ENCODE measurements around the gene IFNAR2.
"Not testable (repeated sequence)": the region's sequence is repeated elsewhere in the genome, so short reads cannot be mapped to it uniquely, and the experiment has no call there.

IFNAR2 gene

GRCh38 chr21:33244779-33245105 is 15.0 kb downstream of the IFNAR2 start:
- DNase-seq (ENCODE audit: low read depth) = no peak

GRCh38 chr21:33245289-33245918 is 15.7 kb downstream of the IFNAR2 start:
- no peak for DNase-seq (ENCODE audit: low read depth)

- no peak for DNase-seq (ENCODE audit: low read depth)
Observed at GRCh38 chr21:33246506-33246905, 16.8 kb downstream of the IFNAR2 start.

GRCh38 chr21:33246963-33247362 is 17.2 kb downstream of the IFNAR2 start:
- DNase-seq (ENCODE audit: low read depth) = no peak

GRCh38 chr21:33247599-33247998 is 17.9 kb downstream of the IFNAR2 start:
- no peak for DNase-seq (ENCODE audit: low read depth)

GRCh38 chr21:33249331-33250002 is 19.7 kb downstream of the IFNAR2 start:
- no peak for DNase-seq (ENCODE audit: low read depth)

- DNase-seq (ENCODE audit: low read depth) = no peak
Observed at GRCh38 chr21:33251119-33251518, 21.4 kb downstream of the IFNAR2 start.

GRCh38 chr21:33253382-33253781 is 23.6 kb downstream of the IFNAR2 start:
- DNase-seq (ENCODE audit: low read depth) = not testable (repeated sequence)

- DNase-seq (ENCODE audit: low read depth) = no peak
Observed at GRCh38 chr21:33254766-33255165, 25.0 kb downstream of the IFNAR2 start.

GRCh38 chr21:33255404-33255803 is 25.7 kb downstream of the IFNAR2 start:
- no peak for DNase-seq (ENCODE audit: low read depth)

- DNase-seq (ENCODE audit: low read depth) = no peak
Observed at GRCh38 chr21:33256019-33256418, 26.3 kb downstream of the IFNAR2 start.

- DNase-seq (ENCODE audit: low read depth) = no peak
Observed at GRCh38 chr21:33257094-33257803, 27.5 kb downstream of the IFNAR2 start.

- no peak for DNase-seq (ENCODE audit: low read depth)
Observed at GRCh38 chr21:33258475-33258874, 28.7 kb downstream of the IFNAR2 start.

- no peak for DNase-seq (ENCODE audit: low read depth)
Observed at GRCh38 chr21:33259428-33259827, 29.7 kb downstream of the IFNAR2 start.

- DNase-seq (ENCODE audit: low read depth) = no peak
Observed at GRCh38 chr21:33259995-33260394, 30.3 kb downstream of the IFNAR2 start.

- DNase-seq (ENCODE audit: low read depth) = no peak
Observed at GRCh38 chr21:33261635-33262034, 31.9 kb downstream of the IFNAR2 start.

- no peak for DNase-seq (ENCODE audit: low read depth)
Observed at GRCh38 chr21:33262921-33263320, 33.2 kb downstream of the IFNAR2 start.

- DNase-seq (ENCODE audit: low read depth) = no peak
Observed at GRCh38 chr21:33264561-33264960, 34.8 kb downstream of the IFNAR2 start.

- DNase-seq (ENCODE audit: low read depth) = no peak
Observed at GRCh38 chr21:33265664-33266049, 35.9 kb downstream of the IFNAR2 start.

- DNase-seq (ENCODE audit: low read depth) = peak; percentile 62
Observed at GRCh38 chr21:33266050-33266788, 36.5 kb downstream of the IFNAR2 start, which contains the start of gene IL10RB. Gene IL10RB, plus strand, starts transcription at chr21:33266367. Its CDS starts 99 bp downstream, at chr21:33266466.

GRCh38 chr21:33266789-33267135 is 37.0 kb downstream of the IFNAR2 start:
- no peak for DNase-seq (ENCODE audit: low read depth)

GRCh38 chr21:33267250-33267649 is 37.5 kb downstream of the IFNAR2 start:
- no peak for DNase-seq (ENCODE audit: low read depth)

GRCh38 chr21:33268393-33268736 is 38.6 kb downstream of the IFNAR2 start:
- no peak for DNase-seq (ENCODE audit: low read depth)

Data from activated T-helper 9 cell treated with anti-CD3 and anti-CD28 coated beads, Interleukin-2, amount 50 U/mL, for 16 hours (primary cell).